GM12878 (cell line): ENCODE data around the gene UNC119B. TPM values are rescaled to one million over a fixed set of nuclear protein-coding genes. Genes with fewer than 3 reads are reported as not detected.

Source experiments
- ATAC-seq: fragments of 200-7000 bp; cut with Tn5 transposase; 3 replicates; pipeline ENCODE4 v1.9.1; 2020; ENCODE audit warnings: mild to moderate bottlenecking, moderate library complexity
- BruUV-seq: library from RNA; stranded (reverse); fragments of 400-500 nt; replicated peaks from 2 replicates; lab custom pipeline; 2021; lab: Mats Ljungman, UMichigan
- CTCF ChIA-PET: fragments of 300-600 bp; sonication (Branson Sonifier 250); formaldehyde crosslinking; extraction: SDS; loops from one replicate; lab custom pipeline; 2021; ENCODE audit warnings: inconsistent platforms; lab: Yijun Ruan, JAX
- POLR2A ChIA-PET: fragments of 350-600 bp; formaldehyde crosslinking; extraction: SDS; loops from one replicate; lab custom pipeline; 2021; ENCODE audit warnings: inconsistent platforms; lab: Charles Lee
- RAD21 ChIA-PET: fragments of 300-600 bp; sonication (Branson Sonifier 250); formaldehyde crosslinking; loops from one replicate; lab custom pipeline; 2023; ENCODE audit warnings: antibody characterized with exemption; ENCODE audit not compliant: unreplicated experiment; lab: Charles Lee
- SMC1A ChIA-PET: fragments of 300-600 bp; sonication (Branson Sonifier 250); formaldehyde crosslinking; loops from one replicate; lab custom pipeline; 2023; ENCODE audit not compliant: unreplicated experiment, uncharacterized antibody; lab: Charles Lee
- DNase-seq: peaks from one replicate; pipeline ENCODE4 v3.0.0-alpha.2; 2011; ENCODE audit warnings: low read depth, low spot score
- FAIRE-seq: peaks from 3 replicates; lab custom pipeline; 2011; peaks lifted over from hg19 to GRCh38; lab: Jason Lieb, UNC
- H2AFZ ChIP-seq: 2 replicates; pipeline ENCODE4 v1.6.0; 2011; ENCODE audit warnings: low read depth, low read length, control low read depth; ENCODE audit not compliant: control insufficient read depth
- H3K27ac ChIP-seq: 2 replicates; pipeline ENCODE4 v1.5.1; 2011; ENCODE audit warnings: control low read depth; ENCODE audit not compliant: control insufficient read depth, insufficient read depth
- H3K27me3 ChIP-seq, 2 experiments: replicated peaks in 1 of 2; 2 replicates each; pipeline versions ENCODE4 v1.6.0 to v1.6.1; 2011; ENCODE audit warnings: low read length in 1 of 2; ENCODE audit not compliant: control insufficient read depth in 2 of 2, insufficient read depth in 2 of 2
- H3K36me3 ChIP-seq, 2 experiments: 2 replicates each; pipeline ENCODE4 v1.5.1; 2011; ENCODE audit warnings: low read length in 1 of 2; ENCODE audit not compliant: control insufficient read depth in 2 of 2, insufficient read depth in 2 of 2
- H3K4me1 ChIP-seq: 2 replicates; pipeline ENCODE4 v1.6.1; 2011; ENCODE audit warnings: mild to moderate bottlenecking, low read length, moderate library complexity, mixed read lengths; ENCODE audit not compliant: control insufficient read depth, insufficient read depth
- H3K4me2 ChIP-seq: 2 replicates; pipeline ENCODE4 v1.6.0; 2011; ENCODE audit warnings: control low read depth; ENCODE audit not compliant: control insufficient read depth, insufficient read depth
- H3K4me3 ChIP-seq: fragments of 200-600 bp; sonication (generic); 2 replicates; pipeline ENCODE4 v1.5.1; 2016
- H3K79me2 ChIP-seq: 2 replicates; pipeline ENCODE4 v1.6.0; 2011; ENCODE audit warnings: low read length; ENCODE audit not compliant: control insufficient read depth, insufficient read depth
- H3K9ac ChIP-seq: 2 replicates; pipeline ENCODE4 v1.8.0; 2011; ENCODE audit warnings: low read length, control low read depth, mixed read lengths; ENCODE audit not compliant: control insufficient read depth, insufficient read depth
- H3K9me3 ChIP-seq: replicated peaks from 3 replicates; pipeline ENCODE4 v1.5.1; 2011; ENCODE audit warnings: mild to moderate bottlenecking, low read length; ENCODE audit not compliant: control insufficient read depth, insufficient read depth
- H4K20me1 ChIP-seq: 2 replicates; pipeline ENCODE4 v1.6.0; 2011; ENCODE audit not compliant: control insufficient read depth, insufficient read depth
- CTCF ChIP-seq, 3 experiments: IDR thresholded peaks in 2 of 3; conservative IDR thresholded peaks in 1 of 3; 2 replicates each; pipeline ENCODE4 v1.5.1; 2011; ENCODE audit warnings: low read depth in 3 of 3, low read length in 3 of 3, mild to moderate bottlenecking in 3 of 3, control low read depth in 2 of 3, moderate library complexity in 2 of 3, inconsistent platforms in 1 of 3, mixed read lengths in 1 of 3; ENCODE audit not compliant: control insufficient read depth in 2 of 3, insufficient read depth in 1 of 3; ENCODE audit errors: extremely low read depth in 1 of 3
- DPF2 ChIP-seq: fragments of 450-650 bp; IDR thresholded peaks from 2 replicates; pipeline ENCODE4 v1.6.1; 2017; ENCODE audit warnings: mild to moderate bottlenecking
- GATAD2B ChIP-seq: fragments of 450-650 bp; conservative IDR thresholded peaks from 2 replicates; pipeline ENCODE4 v1.6.1; 2017; ENCODE audit warnings: low read depth, mild to moderate bottlenecking, moderate library complexity
- HDGF ChIP-seq: fragments of 450-650 bp; IDR thresholded peaks from 2 replicates; pipeline ENCODE4 v1.6.1; 2016; ENCODE audit warnings: antibody characterized with exemption
- MEF2B ChIP-seq: fragments of 450-650 bp; IDR thresholded peaks from 2 replicates; pipeline ENCODE4 v1.6.1; 2018; ENCODE audit warnings: mild to moderate bottlenecking, moderate library complexity; ENCODE audit not compliant: partially characterized antibody, poor library complexity, severe bottlenecking
- MXI1 ChIP-seq: fragments of 150-350 bp; IDR thresholded peaks from 2 replicates; pipeline ENCODE4 v1.6.1; 2011; ENCODE audit warnings: low read depth, mild to moderate bottlenecking, inconsistent platforms, low read length, improper control_type of control experiment
- RAD21 ChIP-seq: IDR thresholded peaks from 2 replicates; pipeline ENCODE4 v1.6.1; 2011; ENCODE audit warnings: mild to moderate bottlenecking, low read depth, low read length, moderate library complexity; ENCODE audit not compliant: insufficient read depth
- RFX5 ChIP-seq: IDR thresholded peaks from 2 replicates; pipeline ENCODE4 v1.6.1; 2011; ENCODE audit warnings: low read depth, low read length, improper control_type of control experiment
- SPI1 ChIP-seq: IDR thresholded peaks from 2 replicates; pipeline ENCODE4 v1.6.1; 2011; ENCODE audit warnings: low read depth, mild to moderate bottlenecking, low read length, moderate library complexity, borderline replicate concordance; ENCODE audit not compliant: insufficient read depth
- SREBF1 ChIP-seq: IDR thresholded peaks from 2 replicates; pipeline ENCODE4 v1.6.1; 2012; ENCODE audit warnings: mild to moderate bottlenecking, low read length
- TCF3 ChIP-seq: IDR thresholded peaks from 2 replicates; pipeline ENCODE4 v1.6.1; 2012; ENCODE audit warnings: low read depth, mild to moderate bottlenecking, low read length, borderline replicate concordance; ENCODE audit not compliant: insufficient read depth
- WGBS: methylation state at CpG from one replicate; pipeline ENCODE4 v1.1.6; 2016; ENCODE audit warnings: low lambda C conversion rate; ENCODE audit not compliant: insufficient replicate concordance, insufficient coverage; ENCODE audit errors: missing lambda C conversion rate; 5-methylcytosine and 5-hydroxymethylcytosine counted together
- in situ Hi-C: fragments of 300-500 bp; cut with MboI; formaldehyde crosslinking; loops from 9 replicates; pipeline ENCODE4 v1.14.3; 2018; ENCODE audit warnings: mixed read lengths
- intact Hi-C: fragments of 100-400 bp; cut with micrococcal nuclease; formaldehyde crosslinking; loops from one replicate; pipeline ENCODE4 v1.14.2; 2022; ENCODE audit not compliant: unreplicated experiment
- polyA plus RNA-seq, 11 experiments: library from polyadenylated mRNA; depleted of rRNA in 4 of 11; unstranded in 6 of 11; stranded (reverse) in 5 of 11; fragments of >200 nt; fragmentation: Nextera tagmentation in 4 of 11; fragmentation: Illumina TruSeq in 1 of 11; extraction: Ambion mirVana in 4 of 11; extraction: Trizol in 1 of 11; gene quantifications; 1 replicate in 1 of 11; 2 replicates in 10 of 11; pipeline versions ENCODE4 v1.2.1 to v1.2.3, GENCODE V29; 2011 to 2016; ENCODE audit warnings: inconsistent platforms in 2 of 11, missing spikeins in 2 of 11, low read depth in 1 of 11
- total RNA-seq, 4 experiments: library from RNA; depleted of rRNA in 3 of 4; stranded (reverse); fragments of >200 nt in 3 of 4; fragmentation: Illumina TruSeq in 1 of 4; extraction: Trizol in 1 of 4; gene quantifications; 2 replicates each; pipeline versions ENCODE4 v1.2.1 to v1.2.3, GENCODE V29; 2013 to 2021
- TF ChIP-seq, protein P1 (sequence below): IDR thresholded peaks from 2 replicates; pipeline ENCODE4 v1.6.1; 2012; ENCODE audit warnings: improper control_type of control experiment, low read depth, low read length; ENCODE audit not compliant: insufficient replicate concordance
- TF ChIP-seq, protein P2 (sequence below): IDR thresholded peaks from 2 replicates; pipeline ENCODE4 v1.6.1; 2012; ENCODE audit warnings: low read depth, low read length, improper control_type of control experiment

Gene UNC119B
- total and polyA plus RNA-seq, 10 of the 15 experiments (the other 5 are each of a cell fraction or from before 2014, with no cell fraction given): 4.3 to 31.5 (median 10.5) TPM

DNA sequence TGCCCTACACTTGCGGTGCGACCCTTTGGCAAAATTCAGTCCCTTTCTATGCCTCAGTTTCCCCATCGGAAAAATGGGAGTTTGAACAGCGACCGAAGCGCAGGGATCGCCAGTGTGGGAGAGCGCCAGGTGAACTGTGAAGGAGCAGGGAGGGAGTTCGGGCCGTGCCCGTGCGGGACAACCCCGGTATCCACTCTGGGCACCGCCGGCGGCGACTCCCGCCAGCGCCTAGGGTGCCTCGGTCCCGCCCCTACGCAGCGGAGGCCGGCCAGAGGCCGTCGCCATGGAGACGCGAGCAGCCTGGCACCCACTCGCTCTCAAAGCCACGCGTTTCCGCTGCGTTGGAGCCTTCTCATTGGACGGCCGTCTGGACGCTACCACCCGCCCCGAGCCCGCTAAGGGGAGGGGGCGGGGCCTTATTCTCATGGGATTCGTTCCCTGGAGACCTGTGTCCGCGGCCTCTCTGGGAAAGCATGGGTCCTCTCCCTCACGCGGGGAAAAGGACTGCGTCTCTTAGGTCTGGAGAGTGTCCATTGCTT is 24.0 kb upstream of the UNC119B start:
- no peaks in the 10 kb centered on the region for H3K36me3 ChIP-seq
- CTCF ChIA-PET: interaction anchor here (0.6 to 24.8 kb wide), 9 partner anchors 11 to 285 kb away, joined by 3 to 454 read pairs (median 3); partner anchors contain the start of gene CABP1
- POLR2A ChIA-PET: interaction anchor here (1.0 to 7.4 kb wide), 9 partner anchors 12 to 285 kb away, joined by 3 to 57 read pairs (median 8); partner anchors contain the start of gene POP5
- BruUV-seq: no TSS peak
- peaks cover 15% of the 10 kb centered on the region for H3K4me1 ChIP-seq
- no peaks in the 10 kb centered on the region for H3K27me3 ChIP-seq
- peak overlapping the region; percentile 82 for H3K4me2 ChIP-seq
- H3K4me3 ChIP-seq: peak overlapping the region; percentile 71
- SMC1A ChIA-PET: interaction anchor here (0.6 to 11.7 kb wide), 9 partner anchors 14 to 286 kb away, joined by 3 to 167 read pairs (median 7); partner anchors contain the start of gene UNC119B
- ATAC-seq (peak; percentile 80), FAIRE-seq (no peak), DNase-seq (peak; percentile 93)
- no peaks in the 10 kb centered on the region; the same call in 1 of the 2 replicates for H4K20me1 ChIP-seq
- RAD21 ChIA-PET: interaction anchor here (0.9 to 8.9 kb wide), 12 partner anchors 9 to 286 kb away, joined by 3 to 144 read pairs (median 7); partner anchors contain the start of genes POP5 and UNC119B
- in situ Hi-C loops (no loop called here), intact Hi-C loops (loop anchor here (1.0 to 5.0 kb wide), 5 partner anchors 8 to 166 kb away; no protein-coding TSS in a partner anchor)
- peak overlapping the region; percentile 99 for H2AFZ ChIP-seq
- H3K27ac ChIP-seq: peak overlapping the region; percentile 96
- H3K9ac ChIP-seq: peak overlapping the region; percentile 85
- peaks cover 43% of the 10 kb centered on the region for H3K79me2 ChIP-seq
- WGBS: under 1% methylated on average over 40 of the region's 46 CpGs
- H3K9me3 ChIP-seq: peaks cover 2% of the 10 kb centered on the region; the same call in 1 of the 3 replicates
- TF ChIP-seq MXI1: peak; percentile 83; the same call in 1 of the 2 replicates
- TF ChIP-seq SREBF1: peak; percentile 38; the same call in 1 of the 2 replicates
- no peak for TF ChIP-seq CTCF (IDR thresholded peaks at IDR 0.05 in 2 of 3, conservative IDR thresholded peaks at IDR 0.05 in 1 of 3; ENCODE audit: control insufficient read depth in 2 of 3, extremely low read depth in 1 of 3, insufficient read depth in 1 of 3, low read depth in 3 of 3, low read length in 3 of 3)
- no peak for TF ChIP-seq SPI1
- TF ChIP-seq, protein P1, sequence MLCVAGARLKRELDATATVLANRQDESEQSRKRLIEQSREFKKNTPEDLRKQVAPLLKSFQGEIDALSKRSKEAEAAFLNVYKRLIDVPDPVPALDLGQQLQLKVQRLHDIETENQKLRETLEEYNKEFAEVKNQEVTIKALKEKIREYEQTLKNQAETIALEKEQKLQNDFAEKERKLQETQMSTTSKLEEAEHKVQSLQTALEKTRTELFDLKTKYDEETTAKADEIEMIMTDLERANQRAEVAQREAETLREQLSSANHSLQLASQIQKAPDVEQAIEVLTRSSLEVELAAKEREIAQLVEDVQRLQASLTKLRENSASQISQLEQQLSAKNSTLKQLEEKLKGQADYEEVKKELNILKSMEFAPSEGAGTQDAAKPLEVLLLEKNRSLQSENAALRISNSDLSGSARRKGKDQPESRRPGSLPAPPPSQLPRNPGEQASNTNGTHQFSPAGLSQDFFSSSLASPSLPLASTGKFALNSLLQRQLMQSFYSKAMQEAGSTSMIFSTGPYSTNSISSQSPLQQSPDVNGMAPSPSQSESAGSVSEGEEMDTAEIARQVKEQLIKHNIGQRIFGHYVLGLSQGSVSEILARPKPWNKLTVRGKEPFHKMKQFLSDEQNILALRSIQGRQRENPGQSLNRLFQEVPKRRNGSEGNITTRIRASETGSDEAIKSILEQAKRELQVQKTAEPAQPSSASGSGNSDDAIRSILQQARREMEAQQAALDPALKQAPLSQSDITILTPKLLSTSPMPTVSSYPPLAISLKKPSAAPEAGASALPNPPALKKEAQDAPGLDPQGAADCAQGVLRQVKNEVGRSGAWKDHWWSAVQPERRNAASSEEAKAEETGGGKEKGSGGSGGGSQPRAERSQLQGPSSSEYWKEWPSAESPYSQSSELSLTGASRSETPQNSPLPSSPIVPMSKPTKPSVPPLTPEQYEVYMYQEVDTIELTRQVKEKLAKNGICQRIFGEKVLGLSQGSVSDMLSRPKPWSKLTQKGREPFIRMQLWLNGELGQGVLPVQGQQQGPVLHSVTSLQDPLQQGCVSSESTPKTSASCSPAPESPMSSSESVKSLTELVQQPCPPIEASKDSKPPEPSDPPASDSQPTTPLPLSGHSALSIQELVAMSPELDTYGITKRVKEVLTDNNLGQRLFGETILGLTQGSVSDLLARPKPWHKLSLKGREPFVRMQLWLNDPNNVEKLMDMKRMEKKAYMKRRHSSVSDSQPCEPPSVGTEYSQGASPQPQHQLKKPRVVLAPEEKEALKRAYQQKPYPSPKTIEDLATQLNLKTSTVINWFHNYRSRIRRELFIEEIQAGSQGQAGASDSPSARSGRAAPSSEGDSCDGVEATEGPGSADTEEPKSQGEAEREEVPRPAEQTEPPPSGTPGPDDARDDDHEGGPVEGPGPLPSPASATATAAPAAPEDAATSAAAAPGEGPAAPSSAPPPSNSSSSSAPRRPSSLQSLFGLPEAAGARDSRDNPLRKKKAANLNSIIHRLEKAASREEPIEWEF: peak; percentile 90
- peak; percentile 73 for TF ChIP-seq DPF2
- TF ChIP-seq, protein P2, sequence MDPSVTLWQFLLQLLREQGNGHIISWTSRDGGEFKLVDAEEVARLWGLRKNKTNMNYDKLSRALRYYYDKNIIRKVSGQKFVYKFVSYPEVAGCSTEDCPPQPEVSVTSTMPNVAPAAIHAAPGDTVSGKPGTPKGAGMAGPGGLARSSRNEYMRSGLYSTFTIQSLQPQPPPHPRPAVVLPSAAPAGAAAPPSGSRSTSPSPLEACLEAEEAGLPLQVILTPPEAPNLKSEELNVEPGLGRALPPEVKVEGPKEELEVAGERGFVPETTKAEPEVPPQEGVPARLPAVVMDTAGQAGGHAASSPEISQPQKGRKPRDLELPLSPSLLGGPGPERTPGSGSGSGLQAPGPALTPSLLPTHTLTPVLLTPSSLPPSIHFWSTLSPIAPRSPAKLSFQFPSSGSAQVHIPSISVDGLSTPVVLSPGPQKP: no peak
- TF ChIP-seq RFX5: peak; percentile 76
- TF ChIP-seq GATAD2B: peak; percentile 100
- TF ChIP-seq TCF3: no peak
- TF ChIP-seq HDGF: peak; percentile 52; the same call in 1 of the 2 replicates
- TF ChIP-seq MEF2B: peak; percentile 100
- TF ChIP-seq RAD21: no peak
